ENCODE measurements around the gene MYH15.

- TF ChIP-seq GATA2 (IDR thresholded peaks at IDR 0.05; ENCODE audit: low read depth, low read length) (no peak), GATA3 (IDR thresholded peaks at IDR 0.05; ENCODE audit: low read depth, low read length) (no peak)
Observed at GRCh38 chr3:108518895-108519294, 8.5 kb upstream of the MYH15 start.
